EL (cell line): Measurements from ENCODE around the gene FYB2.
A peak's percentile ranks its signal among the peaks of the same experiment; 100 is the strongest.

ENCODE experiments used
- DNase-seq: peaks from one replicate; pipeline ENCODE4 v3.0.0-alpha.2; 2016

FYB2 gene, protein sequence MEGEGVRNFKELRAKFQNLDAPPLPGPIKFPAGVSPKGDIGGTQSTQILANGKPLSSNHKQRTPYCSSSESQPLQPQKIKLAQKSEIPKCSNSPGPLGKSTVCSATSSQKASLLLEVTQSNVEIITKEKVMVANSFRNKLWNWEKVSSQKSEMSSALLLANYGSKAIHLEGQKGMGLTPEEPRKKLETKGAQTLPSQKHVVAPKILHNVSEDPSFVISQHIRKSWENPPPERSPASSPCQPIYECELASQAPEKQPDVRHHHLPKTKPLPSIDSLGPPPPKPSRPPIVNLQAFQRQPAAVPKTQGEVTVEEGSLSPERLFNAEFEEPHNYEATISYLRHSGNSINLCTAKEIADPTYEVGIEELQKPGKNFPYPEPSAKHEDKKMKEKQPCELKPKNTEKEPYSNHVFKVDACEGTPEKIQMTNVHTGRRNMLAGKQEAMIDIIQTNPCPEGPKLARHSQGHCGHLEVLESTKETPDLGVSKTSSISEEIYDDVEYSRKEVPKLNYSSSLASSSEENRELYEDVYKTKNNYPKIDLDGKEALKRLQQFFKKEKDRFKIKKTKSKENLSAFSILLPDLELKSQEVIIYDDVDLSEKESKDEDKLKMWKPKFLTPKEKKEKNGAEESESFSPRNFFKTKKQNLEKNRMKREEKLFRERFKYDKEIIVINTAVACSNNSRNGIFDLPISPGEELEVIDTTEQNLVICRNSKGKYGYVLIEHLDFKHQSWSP

DNA sequence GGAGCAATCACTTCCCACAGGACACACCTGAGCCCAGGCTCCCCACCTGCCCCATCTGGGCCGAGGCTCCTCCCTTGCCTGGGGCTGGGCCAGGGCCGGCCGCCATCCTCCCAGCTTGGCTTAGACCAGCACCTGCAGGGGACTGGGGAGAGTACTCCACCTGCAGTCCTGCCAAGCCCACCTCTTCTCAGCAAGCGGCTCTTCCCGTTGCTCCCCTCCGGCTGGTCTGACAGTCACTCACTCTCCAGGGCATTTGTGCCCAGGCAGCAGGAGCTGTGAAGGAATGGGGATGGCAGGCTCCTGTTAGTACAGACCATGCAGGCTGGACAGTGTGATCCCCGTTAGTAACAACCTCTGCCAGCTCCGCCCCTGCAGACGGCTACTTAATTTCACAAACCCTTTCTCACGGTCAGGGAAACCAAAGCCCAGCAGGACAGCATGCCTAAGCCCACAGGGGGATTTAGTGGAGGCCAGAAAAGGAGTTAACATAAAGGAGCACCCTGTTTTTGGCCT lies at the start of gene FYB2:
TSS of gene FYB2 (minus strand) at position 18 of the 513 bp plus-strand sequence. CDS start 114 bp downstream, outside the sequence.
- no peak for DNase-seq

GRCh38 chr1:56868761-56869160 lies 49.6 kb upstream of the FYB2 start:
- no peak for DNase-seq

GRCh38 chr1:56867491-56867890 lies 48.3 kb upstream of the FYB2 start:
- no peak for DNase-seq

GRCh38 chr1:56866656-56867055 lies 47.5 kb upstream of the FYB2 start:
- peak; percentile 90 for DNase-seq

DNA sequence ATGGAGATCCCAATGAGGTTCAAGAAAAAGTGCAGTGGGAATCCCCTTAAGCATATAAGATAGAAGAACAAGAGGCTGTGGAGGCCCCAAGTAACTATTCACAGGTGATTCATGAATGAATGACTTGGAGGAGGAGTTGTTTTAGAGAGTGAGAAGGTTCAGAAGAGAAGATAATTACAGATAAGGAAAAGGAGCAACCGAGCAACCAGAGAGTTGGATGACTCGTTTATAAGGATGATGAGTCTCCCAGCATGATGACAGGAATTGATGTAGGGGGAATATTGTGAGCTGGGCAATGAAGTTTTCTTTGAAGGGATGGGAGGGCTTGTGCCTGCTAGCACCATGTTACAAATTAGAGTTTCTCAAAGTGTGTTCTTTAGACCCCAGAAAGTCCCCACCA lies 45.2 kb upstream of the FYB2 start:
- peak; percentile 9 for DNase-seq

DNA sequence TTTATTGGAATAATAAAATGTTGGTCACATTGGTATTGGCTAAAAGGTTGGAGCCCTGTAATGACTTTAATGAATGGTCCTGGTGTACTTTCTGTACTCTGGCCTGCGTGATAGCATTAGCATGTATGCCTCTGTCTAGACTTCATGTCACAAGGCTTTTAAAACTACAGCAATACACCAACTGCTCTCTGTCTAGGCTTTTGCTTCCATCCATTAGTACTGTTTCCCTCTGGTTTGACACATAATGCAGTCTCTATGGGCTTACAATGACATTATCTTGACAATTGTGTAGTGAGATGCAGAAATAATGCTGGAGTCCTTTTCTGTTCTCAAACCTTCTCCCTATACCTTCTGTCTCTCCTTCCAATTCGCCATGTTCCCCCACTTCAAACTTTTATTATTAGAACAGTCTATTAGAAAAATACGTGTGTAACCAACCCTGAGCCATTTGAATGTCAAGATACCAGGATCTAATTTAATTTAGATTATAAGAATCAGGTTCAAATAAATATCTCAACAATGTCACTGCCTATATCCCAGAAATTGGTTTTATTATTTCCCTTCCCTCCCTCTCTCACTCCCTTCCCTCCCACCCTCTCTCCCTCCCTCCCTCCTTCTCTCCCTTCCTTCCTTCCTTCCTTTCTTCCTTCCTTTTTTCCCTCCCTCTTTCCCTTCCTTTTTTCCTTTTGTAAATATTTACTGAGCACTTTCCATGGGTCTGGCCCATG lies 44.2 kb upstream of the FYB2 start:
- DNase-seq, result no peak

GRCh38 chr1:56859287-56859686 lies 40.1 kb upstream of the FYB2 start:
- no peak for DNase-seq

GRCh38 chr1:56856186-56856585 lies 37.0 kb upstream of the FYB2 start:
- no peak for DNase-seq

DNA sequence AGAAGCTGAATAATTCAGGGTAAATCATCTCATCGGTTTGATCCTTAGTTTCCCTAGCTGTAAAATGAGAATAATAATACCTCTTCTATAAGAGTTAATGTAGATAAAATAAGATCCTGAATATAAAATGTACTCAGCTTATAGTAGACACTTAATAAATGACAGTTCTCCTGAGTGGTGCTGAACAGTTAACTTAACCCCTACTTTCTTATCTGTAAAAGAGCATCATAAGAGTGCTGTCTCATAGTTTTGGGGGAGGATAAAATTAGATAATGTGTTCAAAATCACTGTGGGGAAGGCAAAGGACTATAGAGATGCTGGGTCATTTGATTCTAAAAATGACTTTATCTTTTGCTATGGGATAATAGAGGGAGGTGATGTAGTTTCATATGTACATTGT lies 36.0 kb upstream of the FYB2 start:
- no peak for DNase-seq

DNA sequence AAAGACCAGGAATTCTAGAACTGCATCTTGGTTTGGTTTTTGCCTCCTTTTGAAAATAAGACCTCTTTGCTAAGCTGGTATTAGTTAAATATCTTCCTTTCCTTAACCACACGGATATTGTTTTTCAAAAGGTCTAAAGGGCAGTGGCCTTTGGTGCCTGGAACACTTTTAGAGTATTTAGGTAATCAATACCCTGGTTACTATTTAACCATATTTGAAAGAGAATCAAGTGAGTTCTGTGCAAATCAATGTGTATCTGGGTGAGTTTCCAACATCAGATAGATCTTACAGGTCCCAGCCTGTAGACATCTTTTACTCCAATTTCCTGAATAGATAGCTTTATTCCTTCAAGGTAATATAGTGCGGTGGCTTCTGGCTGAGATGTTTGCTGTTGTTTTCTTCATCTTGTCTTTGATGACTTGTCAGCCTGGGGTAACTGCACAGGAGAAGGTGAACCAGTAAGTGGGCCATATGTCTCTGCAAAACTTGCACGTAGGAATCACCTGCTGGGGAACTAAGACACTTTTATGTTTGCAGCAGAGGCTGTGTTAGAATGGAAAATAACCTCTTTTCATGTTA lies 35.4 kb upstream of the FYB2 start, which contains the start of gene C8A:
TSS of gene C8A (plus strand) at position 277 of the 579 bp plus-strand sequence. CDS start at position 382, 105 bp downstream.
- no peak for DNase-seq

DNA sequence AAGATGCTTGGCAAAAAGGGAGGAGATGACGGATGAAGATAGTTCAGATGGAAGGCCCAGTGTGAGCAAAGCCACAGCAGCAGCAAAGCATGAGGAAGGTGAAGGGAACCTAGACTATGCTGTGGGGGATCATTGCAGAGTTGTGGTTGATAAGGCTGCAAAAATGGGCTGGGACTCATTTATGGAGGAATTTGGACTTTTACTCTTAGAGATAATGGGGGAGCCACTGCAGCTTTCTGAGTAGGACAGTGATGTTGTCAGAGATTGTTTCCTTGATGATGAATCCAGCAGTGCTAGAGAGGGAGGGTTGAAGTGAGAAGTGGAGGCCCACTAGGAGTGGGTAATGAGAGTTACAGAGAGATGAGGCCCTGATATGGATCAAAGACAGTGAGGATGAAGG lies 33.3 kb upstream of the FYB2 start:
- no peak for DNase-seq

DNA sequence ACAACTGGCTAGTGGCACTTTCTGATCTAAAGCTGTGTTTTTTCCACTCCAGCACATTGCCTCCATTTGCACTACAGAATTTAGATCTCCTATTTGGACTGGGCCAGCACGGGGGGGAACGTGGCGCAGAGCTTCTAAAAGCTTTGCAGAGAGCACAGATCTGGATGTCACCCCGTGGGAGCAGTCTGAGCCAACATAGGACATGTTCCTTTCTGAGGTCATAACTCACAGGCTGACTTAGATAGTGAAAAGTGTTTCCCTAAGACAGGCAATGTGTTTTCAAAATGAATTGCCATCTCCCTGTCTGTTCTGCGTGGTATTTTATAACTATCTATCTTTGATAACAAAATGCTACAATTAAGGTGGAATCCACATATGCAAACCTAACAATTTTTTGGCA lies 31.7 kb upstream of the FYB2 start:
- no peak for DNase-seq

- no peak for DNase-seq
Observed at GRCh38 chr1:56850411-56850810, 31.2 kb upstream of the FYB2 start.

DNA sequence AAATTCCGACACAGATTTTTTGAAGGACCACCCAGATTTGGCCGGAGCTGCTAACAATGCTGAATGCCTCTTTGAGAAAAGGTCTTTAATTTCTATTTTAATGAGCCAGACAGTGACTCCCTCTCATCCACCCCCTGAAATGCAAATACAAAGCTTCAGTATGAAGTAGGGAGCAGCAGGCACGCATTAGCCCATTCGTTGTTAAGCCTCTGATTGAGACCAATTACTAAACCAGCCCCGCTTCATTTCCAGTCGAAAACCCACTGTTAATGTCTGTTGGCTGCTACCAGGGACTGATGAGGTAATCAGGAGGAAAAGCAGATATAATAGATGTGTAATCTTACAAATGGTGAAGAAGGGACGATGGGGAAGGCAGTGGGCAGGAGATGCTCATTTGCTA lies 30.5 kb upstream of the FYB2 start:
- DNase-seq, result no peak

DNA sequence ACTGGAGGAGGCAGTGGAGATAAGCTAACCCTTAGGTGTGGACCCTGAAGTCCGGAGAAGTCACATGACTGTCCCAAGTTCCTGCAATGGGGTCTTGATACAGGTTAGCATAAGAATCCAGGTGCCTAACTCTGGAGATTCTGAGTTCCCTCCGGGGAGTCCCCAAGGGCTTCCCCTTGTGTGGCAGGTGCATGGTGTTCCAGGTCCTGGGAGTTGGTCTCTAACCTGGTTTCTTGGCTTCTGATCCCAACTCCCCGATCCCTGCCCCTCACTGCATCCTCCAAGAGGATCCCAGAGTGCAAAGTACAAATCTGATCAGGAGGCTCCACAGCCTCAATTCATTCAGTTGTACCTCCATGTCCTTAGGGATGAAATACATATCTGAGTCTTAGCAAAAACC lies 26.1 kb upstream of the FYB2 start:
- no peak for DNase-seq

DNA sequence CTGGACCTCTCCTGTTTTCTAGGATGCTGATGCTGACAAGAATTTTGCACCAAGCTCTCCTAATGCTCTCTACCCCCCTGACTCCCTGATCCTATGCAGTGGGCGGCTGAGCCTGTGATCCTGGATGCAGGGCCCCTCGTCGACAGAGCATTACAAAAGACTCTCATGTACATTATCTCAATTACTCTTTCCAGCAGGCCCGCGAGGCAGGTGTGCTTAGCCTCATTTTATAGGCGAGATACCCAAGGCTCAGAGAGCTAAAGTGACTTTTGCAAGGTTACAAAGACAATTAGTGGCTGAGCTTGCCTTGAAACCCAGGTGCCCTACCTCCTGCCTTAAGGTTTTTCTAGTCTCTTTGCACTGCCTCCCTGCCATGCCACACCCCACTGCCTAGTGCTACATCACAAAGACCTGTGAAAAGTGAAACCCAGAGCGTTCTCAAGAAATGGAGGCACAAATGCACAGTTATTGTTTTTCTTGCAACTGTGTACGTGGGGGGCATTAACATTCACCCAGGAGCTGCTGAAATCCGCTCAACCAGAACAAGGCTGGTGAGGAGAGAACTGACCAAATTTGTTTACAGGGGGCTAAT lies 25.4 kb upstream of the FYB2 start:
- no peak for DNase-seq

DNA sequence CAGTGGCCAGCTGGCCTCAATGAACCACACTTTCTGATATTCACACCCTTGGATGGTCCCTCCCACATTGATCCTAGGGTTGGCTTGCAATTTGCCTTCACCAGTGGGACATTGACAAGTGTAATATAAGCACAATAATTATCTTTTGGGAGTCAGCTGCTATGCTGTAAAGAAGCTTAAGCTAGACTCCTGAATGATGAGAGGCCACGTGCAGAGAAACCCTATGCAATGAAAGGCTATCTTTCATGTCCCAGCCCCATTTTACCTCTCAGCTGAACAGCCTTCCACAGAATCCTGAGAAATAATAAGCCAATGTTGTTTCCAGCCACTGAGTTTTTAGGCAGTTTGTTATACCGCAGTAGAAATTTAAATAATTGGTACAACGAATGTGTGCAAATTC lies 24.3 kb upstream of the FYB2 start:
- DNase-seq, result no peak

DNA sequence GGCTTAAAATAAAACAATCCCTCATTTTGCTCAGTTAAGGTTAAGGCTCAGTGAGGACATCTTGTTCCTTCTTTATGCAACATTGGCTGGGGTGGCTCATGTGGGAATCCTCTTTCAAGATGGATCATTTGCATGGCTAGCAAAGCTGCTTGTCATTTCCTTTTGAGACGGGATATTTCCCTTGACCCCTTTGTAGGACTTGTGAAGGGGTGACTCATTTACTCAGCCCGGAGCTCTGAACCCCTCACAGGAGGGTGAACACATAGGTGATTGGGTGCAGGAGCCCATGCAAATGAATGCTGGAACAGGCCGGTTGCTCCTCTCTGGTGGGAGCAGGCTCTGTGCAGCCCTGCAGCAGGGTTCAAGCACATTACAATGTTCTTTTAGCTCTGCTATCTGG lies 19.6 kb upstream of the FYB2 start:
- peak; percentile 53 for DNase-seq

- DNase-seq, result peak; percentile 54
Observed at GRCh38 chr1:56837244-56837939, 18.2 kb upstream of the FYB2 start.

GRCh38 chr1:56836359-56836758 lies 17.2 kb upstream of the FYB2 start:
- DNase-seq, result no peak

- DNase-seq, result no peak
Observed at GRCh38 chr1:56835657-56836056, 16.5 kb upstream of the FYB2 start.
